B cell (primary cell): ENCODE measurements around the gene SPRED2. TPM values are rescaled to one million over a fixed set of nuclear protein-coding genes. Genes with fewer than 3 reads are reported as not detected.

Experiments
- ATAC-seq: fragments of 200-7000 bp; cut with Tn5 transposase; one replicate; pipeline ENCODE4 v1.10.0; 2021; ENCODE audit warnings: low read depth, mild to moderate bottlenecking, moderate number of reproducible peaks, moderate library complexity
- CTCF ChIA-PET: fragments of 350-600 bp; sonication (Branson Sonifier 250); formaldehyde crosslinking; loops from one replicate; lab custom pipeline; 2021; ENCODE audit warnings: antibody characterized with exemption, inconsistent platforms; lab: Charles Lee
- POLR2A ChIA-PET: fragments of 350-600 bp; sonication (Branson Sonifier 250); formaldehyde crosslinking; loops from one replicate; lab custom pipeline; 2021; ENCODE audit warnings: antibody characterized with exemption; lab: Charles Lee
- DNase-seq: peaks from one replicate; pipeline ENCODE4 v3.0.0; 2013
- H2AFZ ChIP-seq: 2 replicates; pipeline ENCODE4 v1.6.1; 2012; ENCODE audit warnings: mild to moderate bottlenecking, low read depth, low read length; ENCODE audit not compliant: insufficient read depth, poor library complexity, severe bottlenecking
- H3K27ac ChIP-seq, 2 donors: 1 replicate in 1 of 2; 2 replicates in 1 of 2; pipeline ENCODE4 v1.5.1; 2012 to 2013; ENCODE audit warnings: low read length in 2 of 2, mild to moderate bottlenecking in 2 of 2, moderate library complexity in 1 of 2
- H3K27me3 ChIP-seq, 4 experiments: fragments of 200-600 bp in 1 of 4; sonication (generic) in 1 of 4; replicated peaks in 1 of 4; 1 replicate in 2 of 4; 2 replicates in 2 of 4; pipeline versions ENCODE4 v1.6.1 to v1.7.0; 2013 to 2016; ENCODE audit warnings: low read length in 3 of 4, mild to moderate bottlenecking in 2 of 4, mixed read lengths in 1 of 4, moderate library complexity in 1 of 4; ENCODE audit not compliant: insufficient read depth in 4 of 4, control insufficient read depth in 3 of 4; ENCODE audit errors: control extremely low read depth in 1 of 4
- H3K36me3 ChIP-seq, 2 experiments: replicated peaks in 1 of 2; 1 replicate in 1 of 2; 2 replicates in 1 of 2; pipeline versions ENCODE4 v1.6.1 to v1.7.1; 2013; ENCODE audit warnings: low read length in 1 of 2; ENCODE audit not compliant: insufficient read depth in 2 of 2, control insufficient read depth in 1 of 2; ENCODE audit errors: control extremely low read depth in 1 of 2, extremely low read depth in 1 of 2
- H3K4me1 ChIP-seq, 2 donors: fragments of 200-600 bp in 1 of 2; sonication (generic) in 1 of 2; 1 replicate in 1 of 2; 2 replicates in 1 of 2; pipeline versions ENCODE4 v1.5.1 to v1.6.1; 2013 to 2017; ENCODE audit warnings: low read length in 2 of 2; ENCODE audit not compliant: control insufficient read depth in 2 of 2, insufficient read depth in 2 of 2
- H3K4me2 ChIP-seq: replicated peaks from 2 replicates; pipeline ENCODE3; 2012; ENCODE audit warnings: mild to moderate bottlenecking, low read depth, low read length; ENCODE audit not compliant: poor library complexity, severe bottlenecking
- H3K4me3 ChIP-seq, 5 experiments: fragments of 200-600 bp in 1 of 5; sonication (generic) in 1 of 5; 1 replicate in 3 of 5; 2 replicates in 2 of 5; pipeline versions ENCODE4 v1.5.1 to v1.7.0; 2011 to 2016; ENCODE audit warnings: low read length in 4 of 5, mild to moderate bottlenecking in 4 of 5, low read depth in 2 of 5, control low read depth in 1 of 5, moderate library complexity in 1 of 5; ENCODE audit not compliant: insufficient read depth in 1 of 5; ENCODE audit errors: control extremely low read depth in 1 of 5, extremely low read depth in 1 of 5
- H3K79me2 ChIP-seq: fragments of 200-600 bp; sonication (generic); one replicate; pipeline ENCODE4 v1.6.0; 2016; ENCODE audit warnings: low read length; ENCODE audit not compliant: control insufficient read depth, insufficient read depth
- H3K9ac ChIP-seq: fragments of 200-600 bp; sonication (generic); 2 replicates; pipeline ENCODE4 v1.6.1; 2017; ENCODE audit warnings: mild to moderate bottlenecking, low read length, moderate library complexity
- H3K9me3 ChIP-seq, 3 donors: one replicate each; pipeline versions ENCODE4 v1.6.1 to v1.7.1; 2013; ENCODE audit warnings: low read length in 2 of 3; ENCODE audit not compliant: control insufficient read depth in 2 of 3, insufficient read depth in 1 of 3; ENCODE audit errors: control extremely low read depth in 1 of 3
- H4K20me1 ChIP-seq: 2 replicates; pipeline ENCODE4 v1.6.0; 2012; ENCODE audit warnings: mild to moderate bottlenecking, low read length; ENCODE audit not compliant: insufficient read depth, control insufficient read depth, poor library complexity, severe bottlenecking
- H3K27ac Mint-ChIP-seq: one replicate; pipeline ENCODE4 v1.8.0; 2021; ENCODE audit warnings: mixed read lengths
- H3K27me3 Mint-ChIP-seq: one replicate; pipeline ENCODE4 v1.8.0; 2021; ENCODE audit warnings: mixed read lengths
- H3K4me1 Mint-ChIP-seq: one replicate; pipeline ENCODE4 v1.8.0; 2021; ENCODE audit warnings: mixed read lengths
- H3K4me3 Mint-ChIP-seq: one replicate; pipeline ENCODE4 v1.8.0; 2021; ENCODE audit warnings: mixed read lengths
- H3K9me3 Mint-ChIP-seq: one replicate; pipeline ENCODE4 v1.8.0; 2022; ENCODE audit warnings: mixed read lengths; ENCODE audit not compliant: insufficient read depth
- EZH2 ChIP-seq: IDR thresholded peaks from 2 replicates; pipeline ENCODE4 v1.6.1; 2012; ENCODE audit warnings: borderline replicate concordance, low read depth, mild to moderate bottlenecking, moderate library complexity, low read length; ENCODE audit not compliant: insufficient read depth, poor library complexity, severe bottlenecking
- WGBS: methylation state at CpG from one replicate; pipeline ENCODE4 v1.1.5; 2013; ENCODE audit warnings: missing lambda C conversion rate; ENCODE audit not compliant: insufficient coverage; 5-methylcytosine and 5-hydroxymethylcytosine counted together
- intact Hi-C: fragments of 100-400 bp; cut with micrococcal nuclease; formaldehyde crosslinking; loops from one replicate; pipeline ENCODE4 v1.10.0; 2022
- polyA plus RNA-seq: library from polyadenylated mRNA; depleted of rRNA; stranded (reverse); fragments of >200 nt; gene quantifications from 2 replicates; pipeline ENCODE4 v1.2.3, GENCODE V29; 2012
- total RNA-seq, 2 donors: library from RNA; stranded (reverse); fragments of 120-200 nt in 1 of 2; gene quantifications; 1 replicate in 1 of 2; 2 replicates in 1 of 2; pipeline versions ENCODE4 v1.2.3 to v1.2.4, GENCODE V29; 2013 to 2022
- TF ChIP-seq, protein P1 (sequence below): fragments of 200-600 bp; IDR thresholded peaks from one replicate; pipeline ENCODE4 v1.8.0; 2022; ENCODE audit warnings: antibody characterized with exemption, mild to moderate bottlenecking

The SPRED2 gene
- total and polyA plus RNA-seq, 2 donors (not counting 1 experiment from before 2014, with no cell fraction given), result 0.40 to 1.3 TPM

DNA sequence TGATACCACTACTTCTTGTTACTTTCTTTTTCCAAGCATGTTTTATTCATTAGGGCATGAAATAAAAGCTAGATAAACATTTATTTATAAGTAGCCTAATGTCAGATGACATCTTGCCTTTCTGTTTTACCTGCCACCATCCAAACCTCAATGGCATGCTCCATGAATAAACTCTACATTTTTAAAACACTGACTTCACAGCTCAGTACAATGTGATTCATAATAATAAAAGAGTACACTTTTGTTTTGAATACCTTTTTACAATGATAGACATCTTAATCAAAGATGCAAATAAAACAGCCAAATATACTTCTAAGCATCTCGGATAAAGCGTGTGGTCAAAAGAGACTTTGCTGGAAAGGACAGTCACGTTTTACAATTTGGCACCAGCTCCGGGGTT lies 88.2 kb downstream of the SPRED2 start:
- Histone ChIP-seq H3K36me3 (no peaks in the 10 kb centered on the region), H3K4me1 (no peaks in the 10 kb centered on the region), H3K27ac (no peak overlapping the region), H4K20me1 (no peaks in the 10 kb centered on the region), H3K4me2 (no peak overlapping the region), H3K27me3 (peaks cover 0 to 5% (median 0%) of the 10 kb centered on the region in 4 experiments), H3K4me3 (no peak overlapping the region), H3K79me2 (no peaks in the 10 kb centered on the region), H3K9me3 (no peaks in the 10 kb centered on the region), H2AFZ (no peak overlapping the region), H3K9ac (no peak overlapping the region)
- POLR2A ChIA-PET, result no interaction called here
- intact Hi-C loops, result loop anchor here (1.0 kb wide), 1 partner anchor 44 kb away; no protein-coding TSS in a partner anchor
- Mint-ChIP-seq H3K9me3 (no peaks in the 10 kb centered on the region), H3K27me3 (peaks cover 22% of the 10 kb centered on the region), H3K4me1 (no peaks in the 10 kb centered on the region), H3K27ac (no peak overlapping the region), H3K4me3 (no peak overlapping the region)
- WGBS, result 83% methylated on average over 2 of the region's 4 CpGs
- ATAC-seq (no peak), DNase-seq (no peak)
- CTCF ChIA-PET, result interaction anchor here (0.5 kb wide), 1 partner anchor 71 kb away, joined by 3 read pairs; no protein-coding TSS in a partner anchor
- no peak for TF ChIP-seq EZH2

DNA sequence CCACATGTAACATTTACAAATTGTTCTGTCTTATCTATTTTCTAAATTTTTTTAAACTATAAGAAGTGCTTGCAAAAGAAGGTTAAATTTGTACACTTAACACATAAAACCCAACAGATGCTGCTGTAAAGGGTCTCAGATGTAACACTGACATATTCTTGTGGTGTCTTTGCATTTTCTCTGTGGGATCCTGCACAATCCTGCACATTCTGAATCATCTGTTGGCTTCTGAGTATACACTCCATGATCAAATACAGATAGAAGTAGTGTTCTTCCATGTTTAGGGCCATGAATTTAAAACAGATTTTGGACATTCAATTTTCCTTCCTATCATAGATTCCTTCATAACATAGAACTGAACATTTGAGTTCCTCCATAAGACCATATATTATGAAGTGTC lies 89.0 kb downstream of the SPRED2 start:
- H3K4me1 Mint-ChIP-seq, result no peaks in the 10 kb centered on the region

More for the DNA sequence above, 89.0 kb downstream of the SPRED2 start:
- no peak overlapping the region for H3K4me3 ChIP-seq
- H3K79me2 ChIP-seq, result no peaks in the 10 kb centered on the region
- TF ChIP-seq, protein P1, sequence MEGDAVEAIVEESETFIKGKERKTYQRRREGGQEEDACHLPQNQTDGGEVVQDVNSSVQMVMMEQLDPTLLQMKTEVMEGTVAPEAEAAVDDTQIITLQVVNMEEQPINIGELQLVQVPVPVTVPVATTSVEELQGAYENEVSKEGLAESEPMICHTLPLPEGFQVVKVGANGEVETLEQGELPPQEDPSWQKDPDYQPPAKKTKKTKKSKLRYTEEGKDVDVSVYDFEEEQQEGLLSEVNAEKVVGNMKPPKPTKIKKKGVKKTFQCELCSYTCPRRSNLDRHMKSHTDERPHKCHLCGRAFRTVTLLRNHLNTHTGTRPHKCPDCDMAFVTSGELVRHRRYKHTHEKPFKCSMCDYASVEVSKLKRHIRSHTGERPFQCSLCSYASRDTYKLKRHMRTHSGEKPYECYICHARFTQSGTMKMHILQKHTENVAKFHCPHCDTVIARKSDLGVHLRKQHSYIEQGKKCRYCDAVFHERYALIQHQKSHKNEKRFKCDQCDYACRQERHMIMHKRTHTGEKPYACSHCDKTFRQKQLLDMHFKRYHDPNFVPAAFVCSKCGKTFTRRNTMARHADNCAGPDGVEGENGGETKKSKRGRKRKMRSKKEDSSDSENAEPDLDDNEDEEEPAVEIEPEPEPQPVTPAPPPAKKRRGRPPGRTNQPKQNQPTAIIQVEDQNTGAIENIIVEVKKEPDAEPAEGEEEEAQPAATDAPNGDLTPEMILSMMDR, result no peak
- no peak for TF ChIP-seq EZH2
- no peaks in the 10 kb centered on the region for H3K4me1 ChIP-seq
- no peak overlapping the region for H2AFZ ChIP-seq
- H3K27me3 ChIP-seq, result peaks cover 0 to 5% (median 0%) of the 10 kb centered on the region in 4 experiments
- no peak overlapping the region for H3K4me2 ChIP-seq
- no peaks in the 10 kb centered on the region for H3K36me3 ChIP-seq
- no peak for DNase-seq
- H3K9me3 ChIP-seq, result no peaks in the 10 kb centered on the region
- no peak overlapping the region for H3K9ac ChIP-seq
- H3K27me3 Mint-ChIP-seq, result peaks cover 22% of the 10 kb centered on the region
- H3K27ac ChIP-seq, result no peak overlapping the region
- H3K4me3 Mint-ChIP-seq, result no peak overlapping the region
- H3K27ac Mint-ChIP-seq, result no peak overlapping the region
- intact Hi-C loops, result no loop called here
- ATAC-seq, result no peak
- no peaks in the 10 kb centered on the region for H3K9me3 Mint-ChIP-seq
- no peaks in the 10 kb centered on the region for H4K20me1 ChIP-seq
- CTCF ChIA-PET, result no interaction called here
- POLR2A ChIA-PET, result no interaction called here
